Mononuclear cell (primary cell): ENCODE measurements around the gene AMZ1. TPM values are rescaled to one million over a fixed set of nuclear protein-coding genes. Genes with fewer than 3 reads are reported as not detected.

Experiments
- H3K27me3 ChIP-seq: 2 replicates; pipeline ENCODE4 v1.6.0; 2011; ENCODE audit warnings: low read length, control low read depth; ENCODE audit not compliant: insufficient read depth
- H3K4me1 ChIP-seq: 2 replicates; pipeline ENCODE4 v1.5.1; 2011; ENCODE audit warnings: mild to moderate bottlenecking, low read length, control low read depth; ENCODE audit not compliant: insufficient read depth
- H3K4me3 ChIP-seq: 2 replicates; pipeline ENCODE4 v1.5.1; 2011; ENCODE audit warnings: mild to moderate bottlenecking, low read length, moderate library complexity
- H3K9me3 ChIP-seq: 2 replicates; pipeline ENCODE4 v1.5.1; 2011; ENCODE audit warnings: low read depth, mild to moderate bottlenecking, control low read depth, low read length
- total RNA-seq: library from RNA; depleted of rRNA; stranded (reverse); fragments of >200 nt; gene quantifications from one replicate; pipeline ENCODE4 v1.2.3, GENCODE V29; 2012

Gene AMZ1
- total RNA-seq, 1 donor: 0.63 TPM

DNA sequence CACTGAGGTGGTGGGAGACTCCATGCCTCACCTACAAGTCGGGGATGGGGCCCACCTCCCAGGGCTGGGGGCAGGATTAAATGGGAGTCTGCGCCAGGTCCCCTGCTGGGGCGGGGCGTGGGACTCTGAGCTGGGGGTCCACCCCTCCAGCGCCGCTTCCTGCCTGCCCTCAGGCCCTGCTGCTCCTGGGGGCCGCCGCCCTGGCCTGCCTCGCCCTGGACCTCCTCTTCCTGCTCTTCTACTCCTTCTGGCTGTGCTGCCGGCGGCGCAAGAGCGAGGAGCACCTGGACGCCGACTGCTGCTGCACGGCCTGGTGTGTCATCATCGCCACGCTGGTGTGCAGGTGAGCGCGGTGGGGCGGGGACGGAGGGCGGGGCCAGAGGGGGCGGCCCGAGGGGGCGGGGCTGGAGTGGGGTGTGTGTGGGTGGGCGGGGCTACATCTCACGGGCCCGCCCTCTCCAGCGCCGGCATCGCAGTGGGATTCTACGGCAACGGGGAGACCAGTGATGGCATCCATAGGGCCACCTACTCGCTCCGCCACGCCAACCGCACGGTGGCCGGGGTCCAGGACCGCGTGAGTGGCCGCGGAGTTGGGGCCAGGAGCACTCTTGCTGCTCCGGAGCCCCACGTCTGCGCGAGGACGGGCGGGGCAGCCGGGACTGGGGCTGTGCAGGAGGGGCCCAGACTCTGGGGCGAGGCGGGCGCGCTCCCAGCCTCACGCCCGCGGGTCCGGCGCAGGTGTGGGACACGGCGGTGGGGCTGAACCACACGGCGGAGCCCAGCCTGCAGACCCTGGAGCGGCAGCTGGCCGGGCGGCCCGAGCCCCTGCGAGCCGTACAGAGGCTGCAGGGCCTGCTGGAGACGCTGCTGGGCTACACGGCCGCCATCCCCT, 41.1 kb upstream of the AMZ1 start:
- Histone ChIP-seq H3K27me3 (no peaks in the 10 kb centered on the region), H3K4me1 (peaks cover 42% of the 10 kb centered on the region), H3K9me3 (no peaks in the 10 kb centered on the region), H3K4me3 (no peak overlapping the region)

DNA sequence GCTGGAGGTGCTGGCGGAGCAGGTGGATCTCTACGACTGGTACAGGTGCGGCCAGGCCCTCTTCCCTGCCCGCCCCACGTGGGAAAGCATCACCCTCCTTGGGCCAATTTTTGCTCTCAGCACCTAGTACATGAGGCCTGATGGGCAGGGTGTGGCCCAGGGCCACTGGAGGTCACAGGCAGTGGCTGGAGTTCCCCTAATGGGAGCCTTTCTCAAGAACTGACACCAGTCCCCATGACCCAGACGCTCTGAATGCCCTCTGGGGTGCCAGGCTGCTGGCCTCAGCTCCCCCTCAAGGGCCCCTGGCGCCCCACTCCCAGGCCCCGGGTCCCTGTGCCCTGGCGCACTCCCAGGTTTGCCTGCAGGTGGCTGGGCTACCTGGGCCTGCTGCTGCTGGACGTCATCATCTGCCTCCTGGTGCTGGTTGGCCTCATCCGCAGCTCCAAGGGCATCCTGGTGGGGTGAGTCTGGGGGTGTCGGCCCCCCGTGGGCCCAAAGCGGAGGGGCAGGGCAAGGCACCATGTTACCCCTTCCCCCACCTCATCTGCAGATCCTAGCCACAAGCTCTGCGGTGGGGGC, 40.3 kb upstream of the AMZ1 start:
- no peaks in the 10 kb centered on the region for H3K9me3 ChIP-seq
- no peaks in the 10 kb centered on the region for H3K27me3 ChIP-seq
- peaks cover 40% of the 10 kb centered on the region for H3K4me1 ChIP-seq
- H3K4me3 ChIP-seq: no peak overlapping the region

DNA sequence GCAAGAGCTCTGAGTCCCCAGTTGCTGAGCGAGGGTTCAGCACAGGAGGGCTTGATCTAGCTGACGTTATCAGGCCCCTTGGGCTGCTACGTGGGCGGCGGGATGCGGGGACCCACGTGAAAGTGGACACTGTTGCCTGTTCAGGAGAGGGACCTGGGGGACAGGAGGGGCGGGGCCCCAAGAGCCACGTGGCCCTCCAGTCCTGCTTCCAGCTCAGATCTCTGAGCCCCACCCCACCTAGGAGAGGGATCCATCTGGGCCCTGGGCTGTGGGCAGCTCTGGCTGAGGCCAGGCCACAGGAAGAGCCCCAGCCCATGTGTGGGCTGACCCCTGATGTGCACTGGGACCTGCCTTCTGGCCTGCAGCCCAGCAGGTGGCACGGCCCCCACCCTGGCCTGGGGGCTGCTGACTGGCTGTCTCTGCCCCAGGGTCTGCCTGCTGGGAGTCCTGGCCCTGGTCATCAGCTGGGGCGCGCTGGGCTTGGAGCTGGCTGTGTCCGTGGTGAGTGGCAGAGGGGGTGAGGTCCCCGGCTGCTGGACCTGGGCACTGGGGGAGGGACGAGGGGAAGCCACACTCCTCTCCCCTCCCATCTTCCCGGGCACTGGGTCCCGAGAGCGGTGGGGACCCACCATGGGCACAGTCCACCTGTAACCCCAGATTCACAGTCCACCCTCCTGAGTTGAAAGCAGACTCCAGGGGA, 38.7 kb upstream of the AMZ1 start:
- H3K9me3 ChIP-seq: no peaks in the 10 kb centered on the region
- peaks cover 31% of the 10 kb centered on the region for H3K4me1 ChIP-seq
- H3K4me3 ChIP-seq: no peak overlapping the region
- no peaks in the 10 kb centered on the region for H3K27me3 ChIP-seq

DNA sequence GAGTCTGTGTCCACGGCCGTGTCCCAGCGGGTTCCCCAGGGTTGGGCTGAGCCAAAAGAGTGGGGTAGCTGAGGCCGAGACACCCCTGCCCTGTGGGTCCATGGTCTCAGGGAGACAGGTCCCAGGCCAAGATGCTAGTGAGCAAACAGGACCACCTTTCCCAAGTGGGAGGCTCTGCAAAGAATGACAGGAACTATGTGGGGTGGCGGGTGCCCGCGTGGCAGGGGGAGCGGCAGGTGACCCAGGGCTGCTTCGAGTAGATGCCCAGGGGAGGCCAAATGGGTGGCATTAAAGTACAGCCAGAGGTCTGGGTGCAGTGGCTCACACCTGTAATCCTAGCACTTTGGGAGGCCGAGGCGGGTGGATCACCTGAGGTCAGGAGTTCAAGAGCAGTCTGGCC, 38.0 kb upstream of the AMZ1 start:
- Histone ChIP-seq H3K4me3 (no peak overlapping the region), H3K27me3 (no peaks in the 10 kb centered on the region), H3K4me1 (peaks cover 24% of the 10 kb centered on the region), H3K9me3 (no peaks in the 10 kb centered on the region)

DNA sequence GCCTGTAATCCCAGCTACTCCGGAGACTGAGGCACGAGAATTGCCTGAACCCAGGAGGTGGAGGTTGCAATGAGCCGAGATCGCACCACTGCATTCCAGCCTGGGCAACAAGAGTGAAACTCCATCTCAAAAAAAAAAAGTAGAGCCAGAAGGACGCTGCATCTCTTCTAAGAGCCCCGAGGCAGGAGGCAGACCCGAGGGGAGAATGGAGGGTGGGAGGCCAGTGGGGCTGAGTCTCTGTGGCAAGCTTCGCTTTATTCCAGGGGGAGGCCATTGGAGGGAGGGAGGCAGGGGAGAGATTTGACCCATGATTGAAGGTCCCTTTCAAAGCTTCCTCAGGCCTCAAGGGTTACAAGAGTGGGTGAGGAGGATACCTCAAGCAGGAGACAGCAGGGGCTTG, 37.6 kb upstream of the AMZ1 start:
- H3K4me3 ChIP-seq: no peak overlapping the region

DNA sequence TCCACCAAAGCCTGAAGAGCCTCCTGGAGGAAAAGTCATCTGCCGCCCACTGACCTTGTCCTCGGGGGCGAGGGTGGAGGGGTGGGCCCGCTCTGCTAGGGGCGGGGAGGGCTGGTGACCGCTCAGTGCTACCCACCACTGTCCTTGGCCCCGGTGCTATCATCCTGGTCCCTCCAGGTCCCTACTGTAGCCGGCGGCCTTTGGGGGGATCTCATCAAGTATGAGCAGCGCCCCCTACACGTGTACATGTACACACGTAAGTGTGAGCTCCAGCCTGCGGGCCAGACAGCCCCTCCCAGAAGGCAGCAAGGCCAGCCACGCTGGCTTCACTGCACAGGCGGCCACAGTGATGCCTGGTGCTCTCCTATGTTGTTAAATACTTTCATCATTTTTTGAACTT, 36.7 kb upstream of the AMZ1 start:
- Histone ChIP-seq H3K27me3 (no peaks in the 10 kb centered on the region), H3K4me1 (peaks cover 15% of the 10 kb centered on the region), H3K4me3 (no peak overlapping the region), H3K9me3 (no peaks in the 10 kb centered on the region)

More for the DNA sequence above, 37.6 kb upstream of the AMZ1 start:
- H3K9me3 ChIP-seq: no peaks in the 10 kb centered on the region
- H3K27me3 ChIP-seq: no peaks in the 10 kb centered on the region
- peaks cover 20% of the 10 kb centered on the region for H3K4me1 ChIP-seq

DNA sequence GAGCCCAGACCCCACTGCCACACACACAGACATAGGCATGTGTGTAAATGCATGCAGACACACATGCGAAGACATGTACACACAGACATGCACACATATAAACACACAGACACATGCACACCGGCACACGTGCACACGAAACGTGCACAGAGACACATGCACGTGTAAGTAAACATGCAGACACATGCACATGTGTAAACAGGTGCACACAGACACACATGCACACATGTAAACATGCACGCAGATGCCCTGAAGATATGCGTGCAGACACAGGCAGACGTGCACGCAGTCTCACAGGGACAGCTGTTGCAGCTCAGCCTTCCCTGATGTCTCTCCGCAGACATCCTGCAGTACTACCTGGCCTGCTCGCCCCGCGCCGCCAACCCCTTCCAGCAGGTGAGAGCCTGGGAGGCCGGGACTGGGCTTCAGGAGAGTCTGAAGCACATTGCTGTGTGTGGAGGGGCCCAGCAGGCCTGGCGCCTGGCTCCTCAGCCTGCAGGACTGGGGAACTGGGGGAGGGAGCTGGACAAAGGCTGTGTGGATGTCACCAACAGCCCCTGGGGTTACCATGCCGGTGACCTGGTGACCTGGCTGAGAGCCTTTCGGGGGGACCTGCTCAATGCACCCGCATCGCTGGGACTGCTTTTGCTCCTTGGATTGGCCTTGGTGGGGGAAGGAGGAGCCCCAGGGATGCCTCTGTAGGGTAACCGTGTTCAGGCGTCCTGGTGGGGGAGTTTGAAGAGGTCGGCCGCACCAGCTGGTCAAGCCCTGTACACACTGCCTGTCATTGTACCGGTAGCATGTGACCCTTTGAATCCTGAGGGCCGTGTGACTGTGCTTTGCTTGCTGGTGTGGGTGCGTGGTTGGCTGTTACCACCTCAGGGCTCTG, 35.9 kb upstream of the AMZ1 start:
- H3K4me3 ChIP-seq: no peak overlapping the region
- peaks cover 15% of the 10 kb centered on the region for H3K4me1 ChIP-seq
- no peaks in the 10 kb centered on the region for H3K27me3 ChIP-seq
- H3K9me3 ChIP-seq: no peaks in the 10 kb centered on the region

DNA sequence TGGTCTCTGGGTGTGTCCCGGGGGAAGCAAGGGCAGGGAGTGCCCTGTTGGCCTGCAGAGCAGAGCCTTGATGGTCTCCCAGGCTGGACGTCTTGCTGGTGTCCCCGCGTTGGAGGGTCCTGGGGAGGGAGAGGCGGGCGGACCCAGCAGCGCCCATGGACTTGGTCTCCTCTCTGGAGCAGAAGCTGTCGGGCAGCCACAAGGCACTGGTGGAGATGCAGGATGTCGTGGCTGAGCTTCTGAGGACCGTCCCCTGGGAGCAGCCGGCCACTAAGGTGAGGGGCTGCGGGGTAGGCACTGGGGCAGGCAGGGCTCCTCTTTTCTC, 35.3 kb upstream of the AMZ1 start:
- Histone ChIP-seq H3K9me3 (no peaks in the 10 kb centered on the region), H3K27me3 (no peaks in the 10 kb centered on the region), H3K4me1 (peaks cover 9% of the 10 kb centered on the region), H3K4me3 (no peak overlapping the region)

DNA sequence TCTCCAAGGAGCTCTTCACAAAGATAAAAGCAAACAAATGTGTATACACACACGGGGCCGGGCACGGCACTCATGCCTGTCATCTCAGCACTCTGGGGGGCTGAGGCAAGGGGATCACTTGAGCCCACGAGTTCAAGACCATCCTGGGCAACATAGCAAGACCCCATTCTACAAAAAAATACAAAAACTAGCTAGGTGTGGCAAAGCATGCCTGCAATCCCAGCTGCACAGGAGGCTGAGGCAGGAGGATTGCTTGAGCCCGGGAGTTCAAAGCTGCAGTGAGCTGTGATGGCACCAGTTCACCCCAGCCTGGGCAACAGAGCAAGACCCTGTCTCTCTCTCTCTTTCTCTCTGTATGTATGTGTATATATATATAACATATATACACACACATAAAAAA, 33.9 kb upstream of the AMZ1 start:
- H3K4me3 ChIP-seq: no peak overlapping the region
- H3K9me3 ChIP-seq: no peaks in the 10 kb centered on the region
- no peaks in the 10 kb centered on the region for H3K4me1 ChIP-seq
- H3K27me3 ChIP-seq: no peaks in the 10 kb centered on the region

DNA sequence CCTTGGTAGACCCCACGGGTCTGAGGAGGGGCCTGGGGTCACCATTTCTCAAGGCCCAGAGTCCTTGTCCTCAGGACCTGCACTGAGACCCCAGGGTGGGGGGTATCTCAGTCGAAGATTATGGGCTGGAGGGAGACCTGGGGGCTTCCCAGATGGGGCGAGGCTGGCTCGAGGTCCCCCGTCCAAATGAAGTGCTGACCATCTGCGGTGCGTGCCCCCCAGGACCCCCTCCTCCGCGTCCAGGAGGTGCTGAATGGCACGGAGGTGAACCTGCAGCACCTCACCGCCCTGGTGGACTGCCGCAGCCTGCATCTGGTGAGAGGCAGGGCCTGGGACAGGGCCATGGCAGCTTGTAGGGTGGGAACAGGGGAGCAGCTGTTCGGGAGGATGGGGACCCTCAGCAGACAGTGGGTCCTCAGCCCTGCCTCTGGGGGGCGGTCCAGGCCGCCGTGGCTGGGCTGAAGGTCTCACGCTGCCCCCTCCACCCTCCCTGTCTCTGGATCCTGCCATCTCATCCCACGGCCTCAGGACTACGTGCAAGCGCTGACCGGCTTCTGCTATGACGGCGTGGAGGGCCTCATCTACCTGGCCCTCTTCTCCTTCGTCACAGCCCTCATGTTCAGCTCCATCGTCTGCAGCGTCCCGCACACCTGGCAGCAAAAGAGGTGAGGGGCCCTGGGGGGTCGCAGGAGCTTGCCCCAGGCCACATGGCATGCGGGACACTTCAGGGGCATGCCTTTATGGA, 32.0 kb upstream of the AMZ1 start:
- no peaks in the 10 kb centered on the region for H3K4me1 ChIP-seq

DNA sequence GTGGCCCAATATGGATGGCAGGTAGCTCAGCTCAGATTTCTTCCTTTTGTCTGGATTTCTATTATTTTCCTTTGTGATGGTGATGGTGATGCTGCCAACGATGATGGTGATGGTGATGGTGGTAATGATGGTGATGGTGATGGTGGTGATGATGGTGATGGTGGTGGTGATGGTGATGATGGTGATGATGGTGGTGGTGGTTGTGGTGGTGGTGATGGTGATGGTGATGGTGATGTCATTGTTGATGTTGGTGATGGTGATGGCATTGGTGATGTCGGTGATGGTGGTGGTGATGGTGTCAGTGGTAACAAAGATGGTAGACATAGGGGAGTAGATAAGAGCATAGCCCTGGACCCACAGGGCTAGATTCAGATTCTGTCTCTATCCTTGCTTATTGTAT, 30.8 kb upstream of the AMZ1 start:
- Histone ChIP-seq H3K27me3 (no peaks in the 10 kb centered on the region), H3K4me3 (no peak overlapping the region), H3K9me3 (no peaks in the 10 kb centered on the region), H3K4me1 (no peaks in the 10 kb centered on the region)

More for the DNA sequence above, 32.0 kb upstream of the AMZ1 start:
- Histone ChIP-seq H3K9me3 (no peaks in the 10 kb centered on the region), H3K27me3 (no peaks in the 10 kb centered on the region), H3K4me3 (no peak overlapping the region)

DNA sequence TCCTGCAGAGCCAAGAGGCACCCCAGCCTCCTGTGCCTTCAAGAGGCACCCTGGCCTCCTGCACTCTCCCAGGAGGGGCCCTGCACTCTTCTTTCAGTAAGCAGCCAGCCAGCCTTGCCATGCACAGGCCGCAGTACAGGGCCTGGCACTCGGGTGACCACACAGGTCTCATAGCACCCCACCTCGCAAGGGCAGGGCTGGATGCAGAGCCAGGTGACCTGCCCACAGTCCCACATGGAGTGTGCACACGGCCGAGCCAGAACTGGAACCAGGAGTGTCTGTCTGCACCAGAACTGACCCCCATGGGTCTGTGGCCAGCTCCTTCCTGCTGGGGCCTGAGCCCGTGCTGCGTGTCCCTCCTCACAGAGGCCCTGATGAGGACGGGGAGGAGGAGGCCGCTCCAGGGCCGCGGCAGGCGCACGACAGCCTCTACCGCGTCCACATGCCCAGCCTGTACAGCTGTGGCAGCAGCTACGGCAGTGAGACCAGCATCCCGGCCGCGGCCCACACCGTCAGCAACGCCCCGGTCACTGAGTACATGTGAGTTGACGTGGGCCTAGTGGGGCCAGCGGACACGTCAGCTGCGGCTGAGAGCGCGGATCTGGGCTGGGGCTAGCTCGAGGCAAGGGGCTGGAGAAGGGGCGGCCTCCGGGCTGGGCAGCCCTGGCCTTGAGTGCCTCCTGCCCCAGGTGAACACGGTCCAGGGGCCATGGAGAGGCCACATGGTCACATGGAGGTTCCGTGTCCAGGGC, 29.9 kb upstream of the AMZ1 start:
- Histone ChIP-seq H3K4me1 (no peaks in the 10 kb centered on the region), H3K4me3 (no peak overlapping the region), H3K9me3 (no peaks in the 10 kb centered on the region), H3K27me3 (no peaks in the 10 kb centered on the region)

DNA sequence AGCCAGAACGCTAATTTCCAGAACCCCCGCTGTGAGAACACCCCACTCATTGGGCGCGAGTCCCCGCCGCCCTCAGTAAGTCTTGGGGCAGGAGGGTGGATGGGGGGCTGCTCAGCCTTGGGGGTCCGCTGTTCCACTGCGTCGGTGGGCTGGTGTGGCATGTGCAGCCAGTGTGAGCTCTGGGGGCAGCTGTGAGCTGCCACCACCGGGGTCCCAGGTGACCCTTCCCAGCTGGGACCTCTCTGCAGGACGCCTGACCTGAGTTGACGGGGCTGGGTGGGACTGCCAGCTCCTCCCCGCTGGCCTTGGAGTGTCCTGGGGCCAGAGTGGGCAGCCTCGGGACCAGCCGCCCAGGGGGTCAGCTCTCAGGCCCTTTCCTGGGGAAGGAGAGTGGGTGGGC, 29.1 kb upstream of the AMZ1 start:
- H3K4me3 ChIP-seq: no peak overlapping the region
- no peaks in the 10 kb centered on the region for H3K9me3 ChIP-seq
- H3K4me1 ChIP-seq: no peaks in the 10 kb centered on the region
- H3K27me3 ChIP-seq: no peaks in the 10 kb centered on the region
